Cardiac septum (tissue), 1 donor: ENCODE results near the gene EPS15. TPM values are rescaled to one million over a fixed set of nuclear protein-coding genes. Genes with fewer than 3 reads are reported as not detected.
"Not testable (repeated sequence)": the region's sequence is repeated elsewhere in the genome, so short reads cannot be mapped to it uniquely, and the experiment has no call there.

ENCODE experiments used
- DNase-seq: peaks from one replicate; pipeline ENCODE4 v3.0.0-alpha.2; 2020; ENCODE audit warnings: low spot score
- intact Hi-C: fragments of 100-400 bp; cut with DNase I; formaldehyde crosslinking; loops from one replicate; pipeline ENCODE4 v1.14.0; 2022
- long read RNA-seq: library from polyadenylated mRNA; unstranded; transcript quantifications from one replicate; pipeline ENCODE4 v2.0.0, GENCODE V29; 2021
- total RNA-seq: library from RNA; stranded (reverse); fragmentation: NEBNext Ultra II Directional; extraction: Animal tissue kit (Norgen Biotek cat#: 25700); gene quantifications from one replicate; pipeline ENCODE4 v1.2.1, GENCODE V29; 2021
- donor health status: DM: no; HTN: no; CAD: no.

EPS15 gene
- total RNA-seq: 46.6 TPM
- long read RNA-seq, full-length matches to known transcripts: 6 of 34 reads
- long read RNA-seq, partial matches to known transcripts: 14 of 34 reads
- long read RNA-seq, other reads (novel, unspliced or antisense): 14 of 34 reads

DNA sequence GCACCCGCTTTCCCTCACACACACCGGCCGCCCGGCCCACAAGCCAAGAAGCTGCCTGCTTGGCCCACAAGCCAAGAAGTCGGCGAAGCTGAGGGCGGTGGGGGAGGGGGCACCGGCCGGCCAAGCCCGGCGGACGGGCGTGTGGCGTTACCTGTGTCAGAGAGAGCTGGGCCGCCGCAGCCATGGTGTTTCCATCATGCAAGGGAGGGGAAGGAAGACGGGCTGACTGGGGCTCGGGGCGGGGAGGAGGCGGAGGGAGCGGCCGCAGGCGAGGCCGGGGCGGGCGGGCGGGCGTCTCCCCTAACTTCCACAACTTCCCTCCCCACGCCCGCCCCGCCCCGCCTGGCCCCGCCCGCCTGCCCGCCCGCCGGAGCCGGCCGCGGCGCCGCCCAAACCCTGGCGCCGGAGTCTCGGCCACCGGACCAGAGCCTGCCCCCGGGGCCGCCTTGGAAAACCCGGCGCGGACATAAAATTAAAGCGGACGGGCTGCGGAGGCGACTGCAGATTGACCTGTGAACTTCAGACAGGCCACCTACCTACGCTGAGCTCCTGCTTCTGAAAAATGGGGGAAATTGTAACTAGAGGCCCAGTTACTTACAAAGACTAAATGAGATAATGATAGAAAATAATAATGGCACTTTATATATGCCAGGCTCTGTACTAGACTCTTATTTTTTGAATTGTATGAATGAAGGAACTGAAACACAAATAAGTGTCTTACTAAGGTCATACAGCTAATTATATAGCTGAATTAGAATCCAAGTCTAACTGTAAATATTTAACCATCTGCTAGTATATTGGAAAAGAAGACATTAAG, at the start of gene EPS15:
Gene EPS15 (minus strand): TSS at position 219 of the 817 bp plus-strand sequence. CDS start 35 bp downstream, at position 184.
- intact Hi-C loops: loop anchor here (5.0 kb wide), 3 partner anchors 102 to 547 kb away; partner anchors contain the start of genes CDKN2C and RNF11
- peak; percentile 97 for DNase-seq

DNA sequence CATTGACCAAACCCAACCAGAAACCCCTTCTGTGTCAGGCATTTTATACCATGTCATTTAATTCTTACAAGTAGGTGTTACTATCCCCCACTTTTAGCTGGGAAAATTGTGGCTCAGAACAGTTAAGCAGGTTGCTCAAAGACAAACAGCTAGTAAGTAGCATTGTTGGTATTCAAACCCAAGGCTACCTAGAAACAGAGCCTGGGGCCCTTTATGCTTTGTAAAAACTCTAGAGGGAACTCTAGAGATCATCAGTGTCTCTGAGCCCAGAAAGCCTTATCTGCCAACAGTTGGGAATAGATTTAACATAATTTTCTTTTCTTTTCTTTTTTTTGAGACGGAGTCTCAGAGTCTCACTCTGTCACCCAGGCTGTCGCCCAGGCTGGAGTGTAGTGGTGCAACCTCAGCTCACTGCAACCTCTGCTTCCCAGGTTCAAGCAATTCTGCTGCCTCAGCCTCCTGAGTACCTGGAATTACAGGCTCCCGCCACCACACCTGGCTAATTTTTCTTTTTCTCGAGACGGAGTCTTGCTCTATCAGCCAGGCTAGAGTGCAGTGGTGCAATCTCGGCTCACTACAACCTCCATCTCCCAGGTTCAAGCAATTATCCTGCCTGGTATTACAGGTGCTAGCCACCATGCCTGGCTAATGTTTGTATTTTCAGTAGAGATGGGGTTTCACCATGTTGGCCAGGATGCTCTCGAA, 49.3 kb upstream of the EPS15 start:
- DNase-seq: no peak
- intact Hi-C loops: no loop called here

DNA sequence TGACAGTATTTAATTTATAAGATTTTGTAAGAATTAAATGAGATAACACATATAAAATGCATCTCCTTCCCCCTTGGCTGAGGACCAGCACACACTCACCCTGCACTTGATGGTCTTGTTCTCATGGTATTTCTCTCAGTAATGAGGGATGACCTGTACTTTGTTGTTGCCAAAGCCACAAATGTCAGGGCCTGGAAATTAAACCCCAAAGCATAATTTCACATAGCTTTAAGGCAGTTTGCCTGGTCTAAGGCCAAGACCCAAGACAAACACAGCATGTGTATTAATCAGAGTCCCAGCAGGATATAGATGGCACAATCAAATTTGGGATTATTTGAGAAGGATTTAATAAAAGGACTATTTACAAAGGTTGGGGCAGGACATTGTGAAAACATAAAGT, 48.6 kb upstream of the EPS15 start:
- intact Hi-C loops: no loop called here
- DNase-seq: no peak

DNA sequence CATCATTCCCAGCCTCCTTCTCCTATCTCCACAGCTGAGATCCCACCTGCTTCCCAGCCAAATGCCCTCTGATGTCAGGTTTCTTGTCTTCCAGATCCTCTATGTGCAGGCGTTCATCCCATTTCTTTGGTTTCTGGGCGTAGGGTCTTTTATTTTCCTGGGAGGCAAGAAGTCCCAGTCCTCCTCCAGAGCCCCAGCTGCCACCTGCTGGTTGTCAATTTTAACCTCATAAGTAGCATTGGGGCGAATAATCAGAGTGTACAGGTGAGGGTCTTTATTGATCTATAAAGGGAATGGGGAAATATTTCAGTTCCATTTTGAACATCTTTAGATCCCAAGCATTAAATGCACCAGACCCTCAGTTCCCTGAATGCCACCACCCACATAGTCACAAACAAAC, 47.2 kb upstream of the EPS15 start:
- no peak for DNase-seq
- intact Hi-C loops: no loop called here

DNA sequence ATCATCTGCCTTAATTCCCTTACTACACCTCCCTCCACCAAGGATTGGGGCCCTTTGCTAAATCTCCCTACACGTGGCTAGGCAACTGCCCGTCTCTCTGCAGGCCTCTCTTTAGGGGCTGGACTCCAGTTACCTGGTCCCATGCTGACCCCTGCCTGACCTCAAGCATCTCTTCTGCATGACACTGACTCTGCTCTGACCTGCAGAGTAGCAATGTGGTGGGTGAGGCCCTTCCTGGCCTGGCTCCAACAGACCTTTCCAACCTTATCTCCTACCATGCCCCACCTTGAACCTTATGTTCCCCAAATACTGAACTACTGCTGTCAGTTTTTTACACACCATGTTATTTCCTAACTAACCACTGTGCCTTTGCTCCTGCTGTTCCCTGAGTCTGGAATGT, 45.9 kb upstream of the EPS15 start:
- no peak for DNase-seq
- intact Hi-C loops: no loop called here

DNA sequence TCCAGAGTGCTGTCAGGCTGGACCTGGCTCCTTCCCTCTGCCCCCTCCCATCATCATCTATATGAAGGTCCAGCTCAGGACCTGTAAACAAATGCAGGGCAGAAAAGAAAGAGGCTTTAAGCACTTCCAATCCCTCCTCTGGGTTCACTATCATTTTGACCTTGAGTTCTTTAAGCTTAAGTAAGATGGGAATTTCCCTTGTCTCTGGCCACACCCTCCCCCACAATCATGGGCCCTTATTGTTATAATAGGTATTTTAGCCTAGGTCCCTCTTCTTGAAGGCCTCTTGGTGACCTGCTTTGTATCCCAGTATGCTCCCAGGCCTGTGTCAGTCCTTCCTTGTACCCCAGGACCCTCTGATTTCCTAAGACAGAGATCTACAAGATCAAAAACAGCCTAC, 45.1 kb upstream of the EPS15 start:
- intact Hi-C loops: no loop called here
- DNase-seq: no peak

DNA sequence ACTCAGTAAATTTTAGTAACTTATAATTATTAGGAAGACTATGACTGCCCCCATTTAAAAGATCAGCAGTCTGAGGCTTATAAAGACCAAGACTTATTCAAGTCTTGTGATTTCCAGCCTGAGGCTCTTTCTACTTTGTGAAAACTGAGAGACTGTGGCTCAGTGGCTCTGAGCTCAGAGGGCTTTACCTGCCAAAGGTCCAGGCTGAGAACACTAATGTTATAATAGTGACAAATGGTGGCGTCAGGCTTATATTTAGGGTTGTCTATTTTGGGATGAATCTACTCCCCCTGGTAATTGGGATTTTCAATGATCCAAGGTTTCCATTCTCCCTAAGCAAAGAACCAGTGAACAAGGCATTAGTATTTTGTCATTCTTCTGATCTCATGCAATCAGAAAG, 42.6 kb upstream of the EPS15 start:
- intact Hi-C loops: no loop called here
- DNase-seq: no peak

DNA sequence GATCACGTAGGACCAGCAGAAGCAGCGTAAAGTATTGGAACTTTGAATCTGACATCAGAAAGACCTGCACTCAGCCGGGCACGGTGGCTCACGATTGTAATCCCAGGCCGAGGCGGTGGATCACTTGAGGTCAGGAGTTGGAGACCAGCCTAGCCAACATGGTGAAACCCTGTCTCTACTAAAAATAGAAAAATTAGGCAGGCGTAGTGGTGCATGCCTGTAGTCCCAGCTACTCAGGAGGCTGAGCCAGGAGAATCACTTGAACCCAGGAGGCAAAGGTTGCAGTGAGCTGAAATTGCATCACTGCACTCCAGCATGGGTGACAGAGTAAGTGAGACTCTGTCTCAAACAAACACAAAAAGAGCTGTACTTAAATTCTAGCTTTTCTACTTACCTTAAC, 41.8 kb upstream of the EPS15 start:
- intact Hi-C loops, DNase-seq: not testable (repeated sequence)

DNA sequence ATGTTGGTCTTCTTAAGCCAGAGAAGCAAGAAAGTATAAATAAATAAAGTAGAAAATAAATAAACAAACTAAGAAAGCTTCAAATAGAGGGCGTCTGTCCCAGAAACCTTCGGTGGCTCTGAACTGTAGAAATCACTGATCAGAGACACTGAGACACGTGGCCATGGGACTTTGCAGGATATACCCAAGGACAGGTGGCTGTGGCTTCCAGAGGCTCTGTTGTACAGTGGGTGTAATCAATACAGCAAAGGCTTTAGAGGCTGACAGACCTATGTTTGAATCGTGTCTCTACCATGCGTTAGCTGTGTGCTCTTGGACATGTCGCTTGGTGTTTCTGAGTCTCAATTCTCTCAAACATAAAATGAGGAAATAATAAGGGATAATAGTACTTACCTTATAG, 41.0 kb upstream of the EPS15 start:
- no peak for DNase-seq
- intact Hi-C loops: no loop called here

DNA sequence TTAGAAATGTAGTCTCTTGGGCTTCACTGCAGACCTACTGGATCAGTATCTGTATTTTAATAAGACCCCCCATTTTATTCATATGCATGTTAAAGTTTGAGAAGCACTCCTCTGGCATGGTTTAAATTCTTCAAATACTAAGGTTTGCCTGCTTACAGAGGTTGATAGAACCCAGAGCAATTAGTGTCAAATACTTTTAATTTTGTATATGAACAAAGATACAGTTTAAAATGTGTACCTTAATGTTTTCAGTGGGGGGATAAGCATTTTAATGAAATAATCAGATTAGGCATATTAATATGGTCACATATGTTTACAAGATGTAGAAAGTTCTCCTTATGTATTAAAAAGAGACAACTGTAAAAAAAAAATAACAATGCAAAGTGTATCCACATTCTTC, 40.4 kb upstream of the EPS15 start:
- intact Hi-C loops: no loop called here
- no peak for DNase-seq

DNA sequence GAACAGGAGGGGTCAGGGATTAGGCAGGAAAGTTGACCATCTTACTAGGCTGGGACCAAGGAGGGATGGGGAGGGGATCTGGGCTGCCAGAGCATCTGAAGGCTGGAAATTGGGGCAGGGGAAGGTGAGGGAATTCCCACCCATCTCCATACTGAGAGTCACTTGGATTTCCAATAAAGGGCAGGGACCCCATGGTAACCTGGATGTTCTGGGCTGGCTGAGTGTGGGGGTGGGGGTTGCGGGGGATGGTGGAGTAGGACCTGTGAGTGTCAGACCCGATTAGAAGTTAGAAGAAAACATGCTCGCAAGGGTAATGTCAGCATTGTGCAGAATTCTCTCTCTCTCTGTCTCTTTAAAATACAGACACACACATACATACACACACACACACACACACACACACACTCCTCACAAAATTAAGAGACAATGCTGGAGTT, 40.0 kb upstream of the EPS15 start:
- intact Hi-C loops: no loop called here
- DNase-seq: no peak

DNA sequence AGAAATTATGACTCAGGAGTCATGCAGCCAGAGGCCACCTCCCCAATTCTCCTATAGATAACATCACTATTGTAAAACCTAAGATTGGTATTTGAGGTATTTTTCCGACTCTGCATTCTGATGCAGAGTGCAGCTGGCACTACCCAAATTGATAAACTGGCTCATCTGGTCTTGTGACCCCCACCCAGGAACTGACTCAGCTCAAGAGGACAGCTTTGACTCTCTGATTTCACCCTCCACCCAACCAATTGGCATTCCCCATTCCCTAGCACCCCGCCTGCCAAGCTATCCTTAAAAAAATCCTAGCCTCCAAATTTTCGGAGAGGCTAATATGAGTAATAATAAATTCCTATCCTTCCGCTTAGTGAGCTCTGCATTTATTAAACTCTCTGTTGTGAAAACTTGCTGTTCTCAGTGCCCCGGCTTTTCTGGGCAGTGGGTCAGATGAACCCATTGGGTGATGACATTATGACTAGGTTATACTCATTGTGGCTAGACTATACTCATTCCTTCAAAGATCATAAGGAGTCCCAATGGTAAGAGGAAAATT, 39.4 kb upstream of the EPS15 start:
- intact Hi-C loops: no loop called here
- DNase-seq: no peak

DNA sequence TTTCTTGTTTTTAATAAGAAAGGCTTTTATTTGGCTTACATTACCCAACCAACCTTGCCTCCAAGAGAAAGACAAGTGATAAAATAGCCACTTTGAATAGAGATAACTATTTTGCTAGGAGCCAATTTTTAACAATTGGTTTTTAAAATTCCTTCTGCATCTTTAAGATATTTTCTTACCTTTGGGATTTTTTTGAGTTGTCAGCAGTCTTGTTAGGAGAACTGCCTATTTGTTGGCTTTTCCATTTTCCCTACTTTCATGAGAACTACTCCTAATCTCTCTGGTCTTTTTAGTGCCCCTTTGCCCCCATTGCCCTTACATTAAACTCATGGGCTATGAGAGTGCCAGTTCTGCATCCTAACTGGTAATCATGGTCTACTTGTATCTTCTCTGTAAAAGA, 38.1 kb upstream of the EPS15 start:
- intact Hi-C loops: no loop called here
- no peak for DNase-seq

DNA sequence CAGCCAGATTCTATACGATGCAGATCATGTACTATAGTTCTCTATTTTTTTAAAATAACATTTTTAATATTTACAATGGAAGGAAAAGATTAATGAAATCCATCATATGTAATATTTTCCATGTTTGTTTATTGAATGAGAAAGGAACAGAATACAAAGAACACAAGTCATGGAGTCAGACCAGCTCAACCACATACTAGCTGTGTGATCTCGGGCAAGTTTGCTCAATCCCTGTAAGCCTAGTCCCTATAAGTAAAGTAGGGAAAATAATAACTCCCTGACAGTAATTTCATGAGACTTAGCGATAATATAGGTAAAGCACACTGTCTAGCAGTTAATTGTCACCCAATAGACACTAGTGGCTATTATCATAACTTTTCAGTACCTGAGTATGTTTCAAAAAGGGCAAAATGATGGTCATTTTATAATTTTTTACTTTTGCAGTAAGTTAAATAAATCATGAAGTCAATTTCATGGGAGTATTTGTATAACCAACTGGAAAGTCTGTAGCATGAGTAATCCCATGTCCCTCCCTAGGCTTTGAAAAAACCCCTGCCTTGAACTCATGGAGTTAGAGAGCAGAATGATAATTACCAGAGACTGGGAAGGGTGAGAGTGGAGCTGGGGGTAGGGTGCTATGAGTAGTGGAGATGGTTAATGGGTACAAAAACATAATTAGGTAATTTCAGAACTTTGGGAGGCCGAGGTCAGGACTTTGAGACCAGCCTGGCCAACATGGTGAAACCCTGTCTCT, 37.0 kb upstream of the EPS15 start:
- no peak for DNase-seq
- intact Hi-C loops: no loop called here

DNA sequence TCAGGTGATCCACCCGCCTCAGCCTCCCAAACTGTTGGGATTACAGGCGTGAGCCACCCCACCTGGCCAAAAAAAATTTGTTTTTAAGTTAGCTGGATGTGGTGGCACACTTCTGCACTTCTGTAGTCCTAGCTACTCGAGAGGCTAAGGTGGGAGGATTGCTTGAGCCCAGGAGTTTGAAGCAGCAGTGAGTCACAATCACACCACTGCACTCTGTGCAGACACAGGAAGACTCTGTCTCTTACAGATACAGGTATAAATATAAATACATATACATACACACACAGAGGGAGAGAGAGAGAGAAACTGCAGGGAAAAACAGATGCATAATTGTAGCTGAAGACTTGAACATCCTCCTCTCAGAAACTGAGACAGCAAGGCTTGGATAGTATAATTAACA, 34.8 kb upstream of the EPS15 start:
- intact Hi-C loops: no loop called here
- no peak for DNase-seq

DNA sequence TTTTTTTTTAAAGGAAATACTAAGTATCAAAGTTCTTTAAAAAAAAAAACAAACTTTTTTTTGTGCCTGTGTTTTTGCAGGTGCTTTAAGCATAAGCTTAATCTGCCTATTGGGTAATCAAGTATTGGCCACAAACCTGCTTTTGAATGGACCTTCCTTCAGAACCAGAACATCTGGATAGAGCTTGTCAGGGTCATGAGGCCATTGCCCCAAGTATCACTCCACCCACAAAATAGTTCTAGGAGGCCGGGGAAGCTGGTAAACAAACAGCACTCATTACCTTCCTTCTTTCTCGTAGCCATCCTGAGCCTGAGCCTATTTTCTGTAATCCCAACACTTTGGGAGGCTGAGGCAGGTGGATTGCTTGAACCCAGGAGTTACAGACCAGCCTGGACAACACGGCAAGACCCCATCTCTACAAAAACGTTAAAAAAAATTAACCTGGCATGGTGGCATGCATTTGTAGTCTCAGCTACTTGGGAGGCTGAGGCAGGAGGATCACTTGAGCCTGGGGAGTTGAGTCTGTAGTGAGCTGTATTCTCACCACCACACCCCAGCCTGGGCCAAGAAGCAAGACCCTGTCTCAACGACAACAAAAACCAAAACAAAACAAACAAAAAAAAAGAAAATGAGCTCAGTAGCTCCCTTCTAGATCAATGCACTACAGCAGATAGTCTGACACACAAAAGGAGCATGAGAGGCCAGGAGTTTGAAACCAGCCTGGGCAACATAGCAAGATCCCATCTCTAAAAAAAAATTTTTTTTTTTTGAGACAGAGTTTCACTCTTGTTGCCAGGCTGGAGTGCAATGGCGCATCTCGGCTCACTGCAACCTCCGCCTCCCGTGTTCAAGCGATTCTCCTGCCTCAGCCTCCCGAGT, 34.1 kb upstream of the EPS15 start:
- intact Hi-C loops: no loop called here
- no peak for DNase-seq

DNA sequence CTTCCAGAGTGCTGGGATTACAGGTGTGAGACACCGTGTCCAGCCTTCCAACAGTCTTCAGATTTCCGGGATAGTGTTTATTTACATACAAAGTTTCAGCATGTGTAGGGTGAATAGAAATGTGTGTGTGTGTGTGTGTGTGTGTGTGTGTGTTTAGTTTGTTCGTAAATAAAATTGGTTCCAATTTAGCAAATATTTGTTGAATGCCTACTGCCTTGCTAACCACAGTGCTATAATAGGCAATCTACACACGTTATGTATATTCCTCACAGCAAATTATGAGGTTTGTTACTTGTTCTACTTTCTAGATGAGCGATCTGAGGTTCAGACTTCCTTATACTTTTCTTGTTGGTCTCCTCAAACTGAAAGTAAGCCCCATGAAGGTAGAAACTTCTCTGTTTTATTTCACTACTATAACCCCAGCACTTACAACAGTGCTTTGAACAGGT, 32.8 kb upstream of the EPS15 start:
- intact Hi-C loops: no loop called here

DNA sequence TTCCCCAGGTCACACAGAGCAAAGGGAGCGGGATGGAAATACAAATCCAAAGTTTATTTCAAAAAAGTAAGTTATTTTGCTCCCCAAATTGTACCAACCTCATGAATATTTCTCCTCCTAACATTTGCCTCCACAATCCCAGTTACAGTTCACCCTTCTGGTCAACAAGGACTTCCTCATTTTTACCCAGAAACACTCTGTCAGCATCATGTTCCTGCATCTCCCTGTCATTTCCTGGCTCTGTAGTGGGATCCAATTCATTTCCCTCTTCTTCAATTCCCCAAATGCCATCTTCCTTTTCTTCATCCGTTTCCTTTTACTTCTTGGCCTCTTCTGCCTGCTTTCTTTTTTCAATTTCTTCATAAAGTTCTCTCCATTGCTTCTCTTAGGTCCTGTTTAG, 32.0 kb upstream of the EPS15 start:
- intact Hi-C loops: no loop called here
- no peak for DNase-seq

More for the DNA sequence above, 32.8 kb upstream of the EPS15 start:
- no peak for DNase-seq

DNA sequence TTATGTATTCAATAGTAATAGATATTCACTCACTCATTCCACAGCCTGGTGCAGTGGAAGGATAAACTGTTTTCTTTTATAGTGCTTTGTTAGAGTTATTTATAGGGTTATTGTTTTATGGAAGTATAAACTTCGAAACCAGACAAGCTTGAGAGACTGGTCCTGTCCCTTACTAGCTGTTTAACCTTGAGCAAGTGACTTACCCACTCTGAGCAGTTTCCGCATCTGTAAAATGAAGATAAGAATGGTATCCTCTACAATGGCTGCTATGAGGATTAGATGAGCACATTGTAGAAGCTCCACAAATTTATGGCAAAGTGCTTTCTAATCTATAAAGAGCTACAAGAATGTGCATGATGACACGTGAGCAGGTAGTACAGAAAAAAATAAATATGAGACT, 30.8 kb upstream of the EPS15 start:
- no peak for DNase-seq
- intact Hi-C loops: no loop called here
